COR-L47 (cell line): ENCODE results near the gene TEAD1.

ENCODE experiments used
- DNase-seq: peaks from one replicate; lab custom pipeline; 2025; lab: John Stamatoyannopoulos, UW

TEAD1 gene

DNA sequence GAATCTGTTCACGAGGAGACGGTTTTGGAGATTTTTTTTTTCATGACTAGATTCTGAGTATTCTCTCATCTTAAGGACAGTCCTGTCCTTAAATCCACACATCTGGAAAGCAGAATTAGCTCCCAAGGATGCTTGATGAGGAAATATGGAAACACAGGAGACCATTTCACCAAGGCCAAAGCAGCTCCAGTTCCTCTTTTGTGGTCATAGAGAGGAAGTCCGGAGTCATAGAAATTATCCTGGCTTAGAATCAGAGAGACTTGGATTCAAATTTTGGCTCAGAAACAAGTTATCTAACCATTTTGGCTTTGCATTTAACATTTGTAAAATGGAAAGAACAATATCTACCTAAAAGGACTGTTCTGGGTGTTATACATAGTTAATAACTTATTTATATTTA lies 7.3 kb upstream of the TEAD1 start:
- DNase-seq, result no peak

- peak; percentile 42 for DNase-seq
Observed at GRCh38 chr11:12667646-12668045, 6.6 kb upstream of the TEAD1 start.

DNA sequence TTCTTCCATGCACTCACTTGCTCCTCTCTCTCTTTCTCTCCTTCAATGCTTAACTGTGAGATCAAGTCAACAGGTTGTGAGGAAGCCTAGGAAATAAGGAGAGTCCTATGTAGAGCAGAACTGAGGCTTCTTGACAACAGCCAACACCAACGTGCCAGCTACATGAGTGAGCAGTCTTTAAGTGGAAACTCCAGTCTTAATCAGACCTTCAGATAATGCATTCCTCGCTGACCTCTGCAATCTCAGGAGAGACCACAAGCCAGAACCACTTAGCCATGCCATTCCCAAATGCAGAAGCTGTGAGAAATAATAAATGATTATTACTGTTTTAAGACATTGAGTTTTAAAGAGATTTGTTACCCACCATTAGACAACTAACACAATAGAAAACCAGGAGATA lies 6.1 kb upstream of the TEAD1 start:
- no peak for DNase-seq

DNA sequence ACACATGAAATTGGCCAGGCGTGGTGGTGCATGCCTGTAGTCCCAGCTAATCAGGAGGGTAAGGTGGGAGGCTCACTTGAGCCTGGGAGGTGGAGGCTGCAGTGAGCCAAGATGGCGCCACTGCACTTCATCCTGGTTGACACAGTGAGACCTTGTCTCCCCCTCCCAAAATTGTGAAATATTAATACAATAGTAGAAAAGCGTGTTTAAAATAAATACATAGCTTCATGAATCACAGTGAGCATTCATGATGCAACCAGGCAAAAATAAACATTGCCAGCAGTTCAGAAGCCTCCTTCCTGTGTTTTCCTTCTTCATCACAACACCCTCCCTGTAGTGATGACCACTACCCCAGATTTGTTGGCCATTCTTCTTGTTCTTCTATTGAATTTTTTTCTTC lies 4.3 kb upstream of the TEAD1 start:
- DNase-seq, result no peak

DNA sequence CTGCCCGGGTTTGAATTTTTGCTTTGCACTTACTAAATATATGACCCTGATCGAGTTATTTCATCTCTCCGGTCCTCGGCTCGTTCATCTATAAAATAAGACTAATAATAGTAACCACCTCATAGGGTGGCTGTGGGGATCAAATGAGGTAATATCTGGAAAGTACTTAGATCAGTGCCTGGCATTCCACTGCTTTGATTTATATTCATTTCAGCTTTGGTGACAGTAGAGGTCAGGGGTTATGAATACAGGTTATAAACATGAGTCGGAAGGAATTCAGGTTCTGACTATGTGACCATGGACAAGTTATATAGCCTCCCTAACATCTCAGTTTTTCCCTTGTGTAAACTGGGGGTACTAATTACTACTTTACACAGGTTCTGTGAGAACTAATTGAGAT lies 2.9 kb upstream of the TEAD1 start:
- DNase-seq, result no peak

DNA sequence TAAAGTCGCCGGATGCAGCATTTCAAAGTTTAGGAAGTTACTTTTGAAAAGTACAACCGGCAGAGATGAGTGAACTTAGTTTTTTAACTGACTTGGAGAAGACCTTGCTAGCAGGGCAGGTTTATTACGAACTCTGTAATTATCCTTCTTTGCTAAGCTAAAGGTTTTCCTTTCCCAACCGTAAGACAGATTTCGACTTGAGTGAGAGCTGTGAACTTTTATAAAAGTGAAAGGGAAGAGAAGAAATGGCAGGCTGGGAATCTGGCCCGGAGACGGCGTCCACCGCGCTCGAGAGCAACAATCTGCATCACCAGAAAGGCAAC lies 659 bp upstream of the TEAD1 start:
- no peak for DNase-seq

DNA sequence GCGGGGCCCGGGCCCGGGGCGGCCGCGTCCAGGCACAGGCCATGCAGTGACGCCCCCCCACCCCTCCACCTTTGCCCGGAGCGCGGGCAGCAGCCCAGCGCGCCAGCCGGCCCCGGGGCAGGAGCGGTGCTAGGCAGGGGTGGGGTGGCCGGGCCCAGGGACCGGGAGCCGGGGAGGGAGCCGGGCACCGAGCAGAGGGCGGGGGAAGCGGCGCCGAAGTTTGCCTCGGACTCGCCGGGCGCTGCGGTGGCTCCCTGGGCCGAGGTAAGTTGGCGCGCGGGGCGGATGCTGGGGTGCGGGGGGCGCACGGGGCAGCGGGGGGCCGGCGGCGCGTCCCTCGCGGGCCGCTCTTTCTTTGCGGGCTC lies 332 bp downstream of the TEAD1 start:
- DNase-seq, result no peak

GRCh38 chr11:12674936-12675696 lies 895 bp downstream of the TEAD1 start:
- no peak for DNase-seq

GRCh38 chr11:12675951-12676711 lies 1.9 kb downstream of the TEAD1 start:
- DNase-seq, result no peak

DNA sequence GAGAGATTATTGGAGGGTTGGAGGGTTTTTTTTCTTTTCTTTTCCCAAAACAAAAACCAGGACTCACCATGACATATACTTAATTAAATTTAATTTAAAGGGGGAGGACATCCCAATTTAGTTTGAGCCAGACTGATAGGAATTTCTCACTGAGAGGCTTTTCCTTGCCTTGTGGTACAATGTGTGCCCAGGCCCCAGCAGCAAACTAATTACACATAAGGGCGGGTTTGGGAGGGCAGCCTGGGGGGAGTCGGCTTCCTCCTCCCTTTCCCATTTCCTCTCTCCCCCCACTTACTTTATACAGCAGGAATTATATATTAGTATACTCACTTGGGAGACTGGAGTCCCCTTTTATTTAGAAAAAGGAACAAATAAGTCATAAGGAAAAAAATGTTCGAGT lies 2.9 kb downstream of the TEAD1 start:
- peak; percentile 39 for DNase-seq

GRCh38 chr11:12678092-12678491 lies 3.9 kb downstream of the TEAD1 start:
- DNase-seq, result no peak

- DNase-seq, result no peak
Observed at GRCh38 chr11:12678991-12679390, 4.8 kb downstream of the TEAD1 start.

DNA sequence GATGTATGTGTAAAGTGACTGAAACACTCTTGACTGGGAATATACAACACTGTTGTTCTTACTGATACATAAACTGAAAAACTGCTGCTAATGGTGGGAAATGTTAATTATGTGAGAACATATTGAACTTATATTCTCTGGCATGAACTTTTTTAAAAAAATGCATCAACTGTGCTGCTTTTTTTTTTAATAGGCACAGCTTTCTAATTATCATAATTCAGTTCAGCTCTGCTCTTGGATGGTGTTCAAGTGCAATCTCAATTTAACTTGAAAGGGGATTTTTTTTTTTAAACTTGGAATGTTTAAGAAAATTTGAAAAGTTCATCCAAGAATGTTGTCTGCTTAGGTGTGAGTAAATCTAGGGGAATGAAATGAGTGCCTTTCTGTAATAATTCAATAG lies 5.2 kb downstream of the TEAD1 start:
- no peak for DNase-seq

DNA sequence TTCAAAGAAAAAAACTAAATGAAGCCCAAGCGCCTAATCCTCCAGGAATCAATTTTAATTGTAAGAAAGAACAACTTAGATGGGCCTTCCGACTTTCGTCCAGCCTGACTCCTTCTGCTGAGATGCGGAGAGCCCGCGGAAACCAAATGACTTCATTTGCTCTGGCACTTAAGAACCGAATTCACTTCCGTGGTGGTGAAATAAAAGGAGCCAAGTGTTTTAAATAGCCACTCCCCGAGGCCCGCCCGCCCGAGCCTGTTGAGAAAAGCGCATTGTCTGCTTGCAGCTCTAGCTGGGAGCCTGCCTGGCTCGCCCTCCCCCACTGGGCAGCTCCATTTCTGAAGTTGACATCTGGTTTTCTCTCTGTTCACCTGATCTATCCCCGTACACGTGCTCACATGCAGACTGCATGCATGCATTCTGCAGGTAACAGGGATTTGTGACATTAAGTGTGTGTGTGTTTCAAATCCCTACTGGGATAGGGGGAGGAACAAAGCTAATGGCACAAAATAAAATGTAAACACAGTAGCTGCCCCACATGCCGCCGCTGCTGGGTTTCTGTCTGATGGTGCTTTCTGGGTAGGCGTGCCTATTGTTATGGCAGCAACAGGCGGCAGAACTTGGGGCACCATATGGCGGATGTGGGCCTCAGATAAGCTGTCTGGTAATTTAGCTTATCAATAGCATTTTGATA lies 6.2 kb downstream of the TEAD1 start:
- DNase-seq, result peak; percentile 90

DNA sequence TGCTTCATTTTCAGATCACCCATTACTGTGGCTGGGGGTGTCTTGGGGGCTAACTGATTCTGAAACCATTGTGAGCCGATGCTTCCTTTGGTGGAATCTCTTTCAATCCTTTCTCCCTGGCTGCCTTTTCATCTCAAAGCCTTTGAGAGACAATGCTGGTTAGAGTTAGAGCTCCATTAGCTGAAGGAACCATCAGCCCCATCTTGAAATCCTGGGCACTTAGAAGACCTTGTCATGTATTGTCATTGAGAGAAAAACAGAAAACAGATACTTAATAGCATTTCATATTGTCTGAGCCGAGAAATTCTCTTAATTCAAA lies 6.7 kb downstream of the TEAD1 start:
- no peak for DNase-seq

GRCh38 chr11:12681466-12681865 lies 7.2 kb downstream of the TEAD1 start:
- DNase-seq, result no peak

GRCh38 chr11:12682288-12682687 lies 8.1 kb downstream of the TEAD1 start:
- DNase-seq, result no peak

GRCh38 chr11:12682737-12683500 lies 8.7 kb downstream of the TEAD1 start:
- DNase-seq, result no peak

DNA sequence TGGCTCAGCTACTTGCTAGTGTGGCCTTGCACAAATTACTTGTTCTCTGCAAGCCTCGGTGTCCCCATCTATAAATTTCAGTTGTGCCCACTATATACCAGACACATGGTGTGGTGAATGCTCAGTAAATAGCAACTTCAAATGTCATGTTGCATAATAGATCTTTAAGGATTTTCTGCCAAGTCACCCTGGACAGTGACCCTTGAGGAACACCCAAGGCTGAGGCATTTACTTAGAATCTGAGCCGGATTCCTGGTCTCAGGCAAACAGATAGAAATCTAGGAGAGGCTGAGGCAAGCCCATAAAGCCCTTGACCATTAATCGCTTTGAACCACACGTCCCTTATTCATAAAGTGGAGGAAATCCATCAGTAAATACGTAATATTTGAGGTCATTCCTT lies 9.7 kb downstream of the TEAD1 start:
- no peak for DNase-seq

GRCh38 chr11:12684315-12684714 lies 10.1 kb downstream of the TEAD1 start:
- DNase-seq, result no peak

DNA sequence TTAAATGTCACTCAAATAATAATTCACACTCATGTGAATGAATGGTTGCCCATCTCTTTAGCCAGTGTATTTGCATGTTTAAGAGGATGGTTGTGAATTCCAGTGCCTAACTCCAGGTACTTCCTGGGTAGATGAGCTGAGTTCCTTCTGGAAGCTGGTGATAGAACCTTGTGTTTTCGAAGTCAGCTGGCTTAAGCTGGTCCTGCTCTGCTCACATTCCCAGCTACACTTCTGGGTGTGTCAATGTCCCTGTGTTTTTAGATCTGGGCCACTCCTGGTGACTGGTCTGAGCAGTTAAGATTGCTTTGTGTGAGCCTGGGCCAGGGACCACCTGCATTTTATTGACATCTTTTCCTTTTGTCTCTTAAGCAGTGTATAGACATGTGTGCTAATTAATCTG lies 10.6 kb downstream of the TEAD1 start:
- DNase-seq, result no peak

- DNase-seq, result no peak
Observed at GRCh38 chr11:12685229-12685628, 11.0 kb downstream of the TEAD1 start.
